GM23248 (cell line): ENCODE results near the gene RNF213.

Source experiments
- EZH2 ChIP-seq: fragments of 200-600 bp; sonication (generic); IDR thresholded peaks from 2 replicates; pipeline ENCODE4 v1.6.1; 2018; ENCODE audit warnings: antibody characterized with exemption, mild to moderate bottlenecking; ENCODE audit not compliant: insufficient read depth, poor library complexity, severe bottlenecking
- EZH2phosphoT487 ChIP-seq: fragments of 200-600 bp; sonication (generic); IDR thresholded peaks from 2 replicates; pipeline ENCODE4 v1.6.1; 2018; ENCODE audit warnings: antibody characterized with exemption, moderate library complexity, mild to moderate bottlenecking, low read depth; ENCODE audit not compliant: insufficient read depth

- TF ChIP-seq EZH2phosphoT487 (no peak), EZH2 (no peak)
Observed at GRCh38 chr17:80374039-80374731, 113.5 kb downstream of the RNF213 start.
